A549 (cell line): ENCODE measurements around the gene CYLD.

Experiments used
- EP300 ChIP-seq, 2 experiments: fragments of >200 bp; sonication (Bioruptor Twin); formaldehyde crosslinking; IDR thresholded peaks; 2 replicates in 1 of 2; 3 replicates in 1 of 2; pipeline ENCODE4 v1.6.1; 2016 to 2017
- KDM5A ChIP-seq: fragments of 200-600 bp; sonication (generic); IDR thresholded peaks from 2 replicates; pipeline ENCODE4 v1.6.1; 2016; ENCODE audit warnings: antibody characterized with exemption, mild to moderate bottlenecking
- NFE2L2 ChIP-seq: fragments of 150-350 bp; conservative IDR thresholded peaks from 2 replicates; pipeline ENCODE4 v1.6.1; 2014; ENCODE audit warnings: low read length
- PHF8 ChIP-seq: fragments of 200-600 bp; sonication (generic); IDR thresholded peaks from 2 replicates; pipeline ENCODE4 v1.6.1; 2016; ENCODE audit warnings: low read depth, mild to moderate bottlenecking, antibody characterized with exemption, moderate library complexity, borderline replicate concordance
- RCOR1 ChIP-seq: fragments of 150-350 bp; IDR thresholded peaks from 2 replicates; pipeline ENCODE4 v1.6.1; 2014; ENCODE audit warnings: antibody characterized with exemption, low read length, low read depth
- TF ChIP-seq, protein P1 (sequence below): fragments of >200 bp; sonication (Bioruptor Twin); formaldehyde crosslinking; IDR thresholded peaks from 3 replicates; pipeline ENCODE4 v1.5.1; 2016

DNA sequence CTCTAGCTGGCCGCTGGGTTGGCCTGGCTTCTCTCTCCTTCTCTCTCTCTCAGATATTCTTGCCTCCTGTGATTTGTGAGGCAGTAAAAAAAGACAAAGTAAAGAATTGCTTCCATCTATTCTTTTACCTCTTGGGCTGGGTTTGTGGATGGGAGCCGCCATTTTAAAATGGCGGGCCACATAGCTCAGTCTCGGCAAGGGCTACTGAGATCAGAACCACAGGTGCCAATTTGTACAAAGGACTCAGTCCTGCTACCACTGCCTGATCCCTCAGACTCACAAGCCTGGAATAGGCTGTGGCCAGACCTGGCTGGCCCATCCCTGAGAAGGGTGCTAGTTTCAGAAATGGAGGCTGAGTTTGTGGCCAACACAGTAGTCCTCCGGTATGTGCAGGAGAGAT, 24.4 kb upstream of the CYLD start:
- TF ChIP-seq RCOR1: no peak
- TF ChIP-seq EP300 (IDR thresholded peaks at IDR 0.05): no peak
- TF ChIP-seq, protein P1, sequence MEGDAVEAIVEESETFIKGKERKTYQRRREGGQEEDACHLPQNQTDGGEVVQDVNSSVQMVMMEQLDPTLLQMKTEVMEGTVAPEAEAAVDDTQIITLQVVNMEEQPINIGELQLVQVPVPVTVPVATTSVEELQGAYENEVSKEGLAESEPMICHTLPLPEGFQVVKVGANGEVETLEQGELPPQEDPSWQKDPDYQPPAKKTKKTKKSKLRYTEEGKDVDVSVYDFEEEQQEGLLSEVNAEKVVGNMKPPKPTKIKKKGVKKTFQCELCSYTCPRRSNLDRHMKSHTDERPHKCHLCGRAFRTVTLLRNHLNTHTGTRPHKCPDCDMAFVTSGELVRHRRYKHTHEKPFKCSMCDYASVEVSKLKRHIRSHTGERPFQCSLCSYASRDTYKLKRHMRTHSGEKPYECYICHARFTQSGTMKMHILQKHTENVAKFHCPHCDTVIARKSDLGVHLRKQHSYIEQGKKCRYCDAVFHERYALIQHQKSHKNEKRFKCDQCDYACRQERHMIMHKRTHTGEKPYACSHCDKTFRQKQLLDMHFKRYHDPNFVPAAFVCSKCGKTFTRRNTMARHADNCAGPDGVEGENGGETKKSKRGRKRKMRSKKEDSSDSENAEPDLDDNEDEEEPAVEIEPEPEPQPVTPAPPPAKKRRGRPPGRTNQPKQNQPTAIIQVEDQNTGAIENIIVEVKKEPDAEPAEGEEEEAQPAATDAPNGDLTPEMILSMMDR: no peak
- TF ChIP-seq KDM5A: no peak
- TF ChIP-seq NFE2L2: no peak
- TF ChIP-seq PHF8: no peak
